Middle frontal gyrus (tissue), 1 donor: Measurements from ENCODE around the gene TMA7B.
"Not testable (repeated sequence)": the region's sequence is repeated elsewhere in the genome, so short reads cannot be mapped to it uniquely, and the experiment has no call there.

Source experiments
- DNase-seq: peaks from one replicate; pipeline ENCODE4 v3.0.0-alpha.2; 2015; ENCODE audit warnings: low spot score; ENCODE audit errors: extremely low spot score

The TMA7B gene

GRCh38 chr22:39979458-39979857 is 19.3 kb downstream of the TMA7B start:
- no peak for DNase-seq

GRCh38 chr22:39980596-39980995 is 20.4 kb downstream of the TMA7B start:
- DNase-seq = no peak

- no peak for DNase-seq
Measured at GRCh38 chr22:39983346-39983745, 23.1 kb downstream of the TMA7B start.

- DNase-seq = no peak
Measured at GRCh38 chr22:39984006-39984405, 23.8 kb downstream of the TMA7B start.

- no peak for DNase-seq
Measured at GRCh38 chr22:39984746-39985145, 24.5 kb downstream of the TMA7B start.

GRCh38 chr22:39985383-39986035 is 25.3 kb downstream of the TMA7B start:
- no peak for DNase-seq

- DNase-seq = no peak
Measured at GRCh38 chr22:39988386-39989114, 28.4 kb downstream of the TMA7B start.

- DNase-seq = no peak
Measured at GRCh38 chr22:39989633-39990032, 29.4 kb downstream of the TMA7B start.

GRCh38 chr22:39990686-39991085 is 30.5 kb downstream of the TMA7B start:
- no peak for DNase-seq

- DNase-seq = no peak
Measured at GRCh38 chr22:39991159-39991860, 31.1 kb downstream of the TMA7B start.

- DNase-seq = no peak
Measured at GRCh38 chr22:39992088-39992826, 32.1 kb downstream of the TMA7B start.

GRCh38 chr22:39992894-39993293 is 32.7 kb downstream of the TMA7B start:
- not testable (repeated sequence) for DNase-seq

- DNase-seq = no peak
Measured at GRCh38 chr22:39994041-39994565, 33.9 kb downstream of the TMA7B start.

- DNase-seq = no peak
Measured at GRCh38 chr22:39994566-39995392, 34.6 kb downstream of the TMA7B start, which contains the start of gene FAM83F. TSS of gene FAM83F (plus strand) at chr22:39994954. CDS start at chr22:39995043, 89 bp downstream.

- no peak for DNase-seq
Measured at GRCh38 chr22:39995393-39996252, 35.4 kb downstream of the TMA7B start.

GRCh38 chr22:39996732-39997131 is 36.5 kb downstream of the TMA7B start:
- no peak for DNase-seq

- no peak for DNase-seq
Measured at GRCh38 chr22:39997421-39997820, 37.2 kb downstream of the TMA7B start.

GRCh38 chr22:39997939-39998726 is 37.9 kb downstream of the TMA7B start:
- DNase-seq = no peak
